H9 (cell line): ENCODE data around the gene NEUROD6. TPM values are rescaled to one million over a fixed set of nuclear protein-coding genes. Genes with fewer than 3 reads are reported as not detected.

Experiments used
- DNase-seq: peaks from one replicate; pipeline ENCODE4 v3.0.0-alpha.2; 2017
- H2AFZ ChIP-seq: one replicate; pipeline ENCODE4 v1.6.1; 2013; ENCODE audit warnings: mild to moderate bottlenecking, low read length, control low read depth, moderate library complexity
- H2AK5ac ChIP-seq: 2 replicates; pipeline ENCODE4 v1.6.1; 2013; ENCODE audit warnings: low read length, control low read depth, mixed read lengths; ENCODE audit not compliant: insufficient read length
- H2BK120ac ChIP-seq: one replicate; pipeline ENCODE4 v1.6.1; 2013; ENCODE audit warnings: low read depth, mild to moderate bottlenecking, low read length, control low read depth, inconsistent platforms; ENCODE audit not compliant: poor library complexity, severe bottlenecking
- H2BK12ac ChIP-seq: 2 replicates; pipeline ENCODE4 v1.6.1; 2013; ENCODE audit warnings: low read length, control low read depth, mixed read lengths, low read depth; ENCODE audit not compliant: insufficient read length
- H2BK15ac ChIP-seq: 2 replicates; pipeline ENCODE4 v1.6.1; 2013; ENCODE audit warnings: low read depth, low read length, control low read depth
- H2BK20ac ChIP-seq: one replicate; pipeline ENCODE4 v1.6.1; 2013; ENCODE audit warnings: low read depth, mild to moderate bottlenecking, low read length, control low read depth, inconsistent platforms; ENCODE audit not compliant: poor library complexity, severe bottlenecking
- H2BK5ac ChIP-seq: 2 replicates; pipeline ENCODE4 v1.6.1; 2013; ENCODE audit warnings: low read length, control low read depth, mixed read lengths; ENCODE audit not compliant: insufficient read length
- H3K14ac ChIP-seq: 2 replicates; pipeline ENCODE4 v1.6.1; 2013; ENCODE audit warnings: low read length, control low read depth; ENCODE audit not compliant: insufficient read depth
- H3K18ac ChIP-seq: 2 replicates; pipeline ENCODE4 v1.6.1; 2013; ENCODE audit warnings: low read depth, mild to moderate bottlenecking, mixed read lengths, low read length, control low read depth; ENCODE audit not compliant: insufficient read length
- H3K23ac ChIP-seq: 2 replicates; pipeline ENCODE4 v1.6.1; 2013; ENCODE audit warnings: low read length, control low read depth, mixed read lengths, low read depth; ENCODE audit not compliant: insufficient read length
- H3K23me2 ChIP-seq: 2 replicates; pipeline ENCODE4 v1.6.1; 2013; ENCODE audit warnings: low read depth, mild to moderate bottlenecking, mixed read lengths, low read length, control low read depth; ENCODE audit not compliant: insufficient read length, poor library complexity, severe bottlenecking
- H3K27ac ChIP-seq: 2 replicates; pipeline ENCODE4 v1.5.1; 2013; ENCODE audit warnings: low read length, control low read depth, mixed read lengths, low read depth; ENCODE audit not compliant: insufficient read length
- H3K27me3 ChIP-seq: 2 replicates; pipeline ENCODE4 v1.6.1; 2013; ENCODE audit warnings: low read length, control low read depth, inconsistent platforms; ENCODE audit not compliant: insufficient read depth
- H3K4ac ChIP-seq: 2 replicates; pipeline ENCODE4 v1.6.1; 2013; ENCODE audit warnings: low read depth, mild to moderate bottlenecking, control low read depth, inconsistent platforms, low read length, moderate library complexity
- H3K4me1 ChIP-seq: 2 replicates; pipeline ENCODE4 v1.6.1; 2013; ENCODE audit warnings: low read length, control low read depth, inconsistent platforms; ENCODE audit not compliant: insufficient read depth
- H3K4me2 ChIP-seq: 2 replicates; pipeline ENCODE4 v1.6.1; 2013; ENCODE audit warnings: low read length, control low read depth, mixed read lengths; ENCODE audit not compliant: insufficient read length, insufficient read depth
- H3K56ac ChIP-seq: 2 replicates; pipeline ENCODE4 v1.6.1; 2013; ENCODE audit warnings: low read depth, mild to moderate bottlenecking, mixed read lengths, low read length, control low read depth; ENCODE audit not compliant: insufficient read length
- H3K79me1 ChIP-seq: 2 replicates; pipeline ENCODE4 v1.6.1; 2013; ENCODE audit warnings: low read depth, mild to moderate bottlenecking, moderate library complexity, low read length, control low read depth, inconsistent platforms; ENCODE audit not compliant: insufficient read depth, poor library complexity, severe bottlenecking
- H3K79me2 ChIP-seq: 2 replicates; pipeline ENCODE4 v1.6.1; 2013; ENCODE audit warnings: low read length, control low read depth, inconsistent platforms; ENCODE audit not compliant: insufficient read depth
- H3K9ac ChIP-seq: 2 replicates; pipeline ENCODE4 v1.6.1; 2013; ENCODE audit warnings: low read length, control low read depth, mixed read lengths; ENCODE audit not compliant: insufficient read length; ENCODE audit errors: extremely low read depth
- H3K9me3 ChIP-seq: one replicate; pipeline ENCODE4 v1.6.1; 2013; ENCODE audit warnings: low read depth, low read length, inconsistent platforms; ENCODE audit not compliant: control insufficient read depth
- H3T11ph ChIP-seq: one replicate; pipeline ENCODE4 v1.6.1; 2013; ENCODE audit warnings: mild to moderate bottlenecking, low read length, control low read depth, inconsistent platforms
- H4K20me1 ChIP-seq: one replicate; pipeline ENCODE4 v1.6.1; 2013; ENCODE audit not compliant: control insufficient read depth, insufficient read length, insufficient read depth
- H4K5ac ChIP-seq: 2 replicates; pipeline ENCODE4 v1.6.1; 2013; ENCODE audit warnings: low read depth, mild to moderate bottlenecking, mixed read lengths, low read length, control low read depth; ENCODE audit not compliant: insufficient read length
- H4K8ac ChIP-seq: replicated peaks from 2 replicates; pipeline ENCODE4 v1.6.1; 2013; ENCODE audit warnings: low read length, control low read depth, mixed read lengths, low read depth; ENCODE audit not compliant: insufficient read length
- H4K91ac ChIP-seq: 2 replicates; pipeline ENCODE4 v1.6.1; 2013; ENCODE audit warnings: low read depth, mild to moderate bottlenecking, moderate library complexity, mixed read lengths, low read length, control low read depth; ENCODE audit not compliant: insufficient read length
- H3K27ac Mint-ChIP-seq, 3 experiments: 2 replicates in 2 of 3; 3 replicates in 1 of 3; pipeline ENCODE4 v1.8.0; 2020 to 2021; ENCODE audit warnings: mixed read lengths in 3 of 3, mild to moderate bottlenecking in 1 of 3, moderate library complexity in 1 of 3
- H3K27me3 Mint-ChIP-seq: 2 replicates; pipeline ENCODE4 v1.8.0; 2021; ENCODE audit warnings: low read depth, mild to moderate bottlenecking, moderate library complexity, mixed read lengths
- H3K36me3 Mint-ChIP-seq, 3 experiments: 2 replicates in 2 of 3; 3 replicates in 1 of 3; pipeline ENCODE4 v1.8.0; 2020 to 2021; ENCODE audit warnings: low read depth in 3 of 3, mixed read lengths in 3 of 3; ENCODE audit not compliant: insufficient read depth in 1 of 3
- H3K4me1 Mint-ChIP-seq, 2 experiments: 2 replicates each; pipeline ENCODE4 v1.8.0; 2020; ENCODE audit warnings: mixed read lengths in 2 of 2
- H3K4me3 Mint-ChIP-seq, 2 experiments: 2 replicates in 1 of 2; 3 replicates in 1 of 2; pipeline ENCODE4 v1.8.0; 2020 to 2021; ENCODE audit warnings: mild to moderate bottlenecking in 2 of 2, mixed read lengths in 2 of 2, moderate library complexity in 1 of 2
- H3K9me3 Mint-ChIP-seq, 2 experiments: 2 replicates in 1 of 2; 3 replicates in 1 of 2; pipeline ENCODE4 v1.8.0; 2020; ENCODE audit warnings: mild to moderate bottlenecking in 2 of 2, mixed read lengths in 2 of 2, moderate library complexity in 1 of 2
- CTCF ChIP-seq: fragments of 200-600 bp; sonication (generic); conservative IDR thresholded peaks from 3 replicates; pipeline ENCODE4 v1.8.0; 2021; ENCODE audit warnings: antibody characterized with exemption, mild to moderate bottlenecking
- WGBS: extraction: QIAGEN DNeasy Blood & Tissue Kit; methylation state at CpG from one replicate; pipeline ENCODE4 v1.1.7; 2013; ENCODE audit warnings: missing lambda C conversion rate, low lambda C conversion rate, mixed read lengths; ENCODE audit not compliant: insufficient read length; ENCODE audit errors: extremely low coverage; 5-methylcytosine and 5-hydroxymethylcytosine counted together
- long read RNA-seq: library from polyadenylated mRNA; unstranded; transcript quantifications from one replicate; pipeline ENCODE4 v2.0.0, GENCODE V29; 2020
- total RNA-seq: library from RNA; stranded (reverse); gene quantifications from 2 replicates; pipeline ENCODE4 v1.2.1, GENCODE V29; 2021

The NEUROD6 gene
- total RNA-seq = not detected in 2 replicates
- long read RNA-seq = 0 reads

DNA sequence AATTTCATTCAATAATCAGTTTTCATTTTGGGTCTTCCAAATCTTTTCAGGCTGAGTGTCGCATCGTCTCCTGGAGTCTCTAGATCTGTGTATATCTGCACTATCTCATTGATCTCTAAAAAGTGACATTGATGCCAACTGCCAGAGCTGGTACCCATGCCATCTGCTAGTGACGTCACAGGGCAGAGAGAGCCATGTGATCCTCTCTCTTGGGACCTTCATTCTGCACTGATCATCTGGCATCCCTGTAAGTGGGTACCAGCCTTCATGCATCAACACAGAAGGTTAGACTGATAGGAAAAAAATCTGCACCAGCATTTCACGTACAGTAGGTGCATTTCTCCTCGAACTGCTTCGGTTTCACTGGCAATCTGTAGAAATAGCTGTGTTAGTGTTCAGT, at the start of gene NEUROD6:
TSS of gene NEUROD6 (minus strand) at position 124 of the 400 bp plus-strand sequence. CDS start 1,458 bp downstream, outside the sequence.
- no peak within 1 kb of the TSS for H2BK120ac ChIP-seq
- Mint-ChIP-seq H3K9me3 (no peaks in the 10 kb centered on the region), H3K27me3 (peaks cover 37% of the 10 kb centered on the region), H3K4me1 (no peaks in the 10 kb centered on the region), H3K36me3 (no peaks in the 10 kb centered on the region), H3K4me3 (no peak within 1 kb of the TSS), H3K27ac (no peak within 1 kb of the TSS)
- no peak within 1 kb of the TSS for H3K9ac ChIP-seq
- H2BK5ac ChIP-seq = no peak within 1 kb of the TSS
- H4K8ac ChIP-seq = no peak within 1 kb of the TSS
- H3K23ac ChIP-seq = no peak within 1 kb of the TSS
- DNase-seq = no peak
- H3K18ac ChIP-seq = no peak within 1 kb of the TSS
- H3K9me3 ChIP-seq = no peaks in the 10 kb centered on the region
- no peak within 1 kb of the TSS for H4K91ac ChIP-seq
- H2BK20ac ChIP-seq = no peak within 1 kb of the TSS
- no peaks in the 10 kb centered on the region for H3K27me3 ChIP-seq
- no peaks in the 10 kb centered on the region for H3K4me1 ChIP-seq
- H2BK15ac ChIP-seq = no peak within 1 kb of the TSS
- H2AFZ ChIP-seq = no peak within 1 kb of the TSS
- H3K4ac ChIP-seq = no peak within 1 kb of the TSS
- H3K27ac ChIP-seq = no peak within 1 kb of the TSS
- H3T11ph ChIP-seq = no peak within 1 kb of the TSS
- no CpG with 5 or more reads among the region's 6 CpGs for WGBS
- no peaks in the 10 kb centered on the region for H4K20me1 ChIP-seq
- no peak within 1 kb of the TSS for H3K14ac ChIP-seq
- no peak within 1 kb of the TSS for H2BK12ac ChIP-seq
- H2AK5ac ChIP-seq = no peak within 1 kb of the TSS
- no peak within 1 kb of the TSS for H4K5ac ChIP-seq
- H3K79me1 ChIP-seq = no peaks in the 10 kb centered on the region
- H3K56ac ChIP-seq = no peak within 1 kb of the TSS
- H3K79me2 ChIP-seq = no peaks in the 10 kb centered on the region
- H3K4me2 ChIP-seq = no peak within 1 kb of the TSS
- no peak for TF ChIP-seq CTCF
- no peaks in the 10 kb centered on the region for H3K23me2 ChIP-seq
